ENCODE data around the gene EVC.
"Not testable (repeated sequence)": the region's sequence is repeated elsewhere in the genome, so short reads cannot be mapped to it uniquely, and the experiment has no call there.

Gene EVC

DNA sequence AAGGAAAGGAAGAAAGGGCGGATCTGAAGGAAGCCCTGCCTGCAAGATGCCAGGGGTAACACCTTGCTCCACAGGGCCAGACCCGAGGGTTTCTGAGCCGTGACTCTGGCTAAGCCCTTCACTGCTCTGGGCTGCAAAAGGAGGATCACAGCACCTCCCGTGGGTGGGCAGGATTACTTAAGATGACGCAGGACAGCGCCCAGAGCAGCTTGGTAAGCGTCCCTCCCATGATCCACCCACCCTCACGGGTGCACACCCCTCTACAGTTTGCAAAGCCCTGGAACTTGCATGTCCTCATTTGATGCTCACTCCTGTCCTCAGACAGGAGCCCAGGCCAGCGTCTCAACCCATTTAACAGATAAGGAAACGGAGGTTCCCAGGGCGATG lies 117.0 kb downstream of the EVC start:
- TF ChIP-seq, protein P1, sequence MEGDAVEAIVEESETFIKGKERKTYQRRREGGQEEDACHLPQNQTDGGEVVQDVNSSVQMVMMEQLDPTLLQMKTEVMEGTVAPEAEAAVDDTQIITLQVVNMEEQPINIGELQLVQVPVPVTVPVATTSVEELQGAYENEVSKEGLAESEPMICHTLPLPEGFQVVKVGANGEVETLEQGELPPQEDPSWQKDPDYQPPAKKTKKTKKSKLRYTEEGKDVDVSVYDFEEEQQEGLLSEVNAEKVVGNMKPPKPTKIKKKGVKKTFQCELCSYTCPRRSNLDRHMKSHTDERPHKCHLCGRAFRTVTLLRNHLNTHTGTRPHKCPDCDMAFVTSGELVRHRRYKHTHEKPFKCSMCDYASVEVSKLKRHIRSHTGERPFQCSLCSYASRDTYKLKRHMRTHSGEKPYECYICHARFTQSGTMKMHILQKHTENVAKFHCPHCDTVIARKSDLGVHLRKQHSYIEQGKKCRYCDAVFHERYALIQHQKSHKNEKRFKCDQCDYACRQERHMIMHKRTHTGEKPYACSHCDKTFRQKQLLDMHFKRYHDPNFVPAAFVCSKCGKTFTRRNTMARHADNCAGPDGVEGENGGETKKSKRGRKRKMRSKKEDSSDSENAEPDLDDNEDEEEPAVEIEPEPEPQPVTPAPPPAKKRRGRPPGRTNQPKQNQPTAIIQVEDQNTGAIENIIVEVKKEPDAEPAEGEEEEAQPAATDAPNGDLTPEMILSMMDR (IDR thresholded peaks at IDR 0.05; ENCODE audit: low read depth, low read length, missing control alignments) = no peak
- H3K4me3 ChIP-seq (ENCODE audit: low read depth, low read length) = no peak overlapping the region
- no peak for DNase-seq (ENCODE audit: low read depth)

DNA sequence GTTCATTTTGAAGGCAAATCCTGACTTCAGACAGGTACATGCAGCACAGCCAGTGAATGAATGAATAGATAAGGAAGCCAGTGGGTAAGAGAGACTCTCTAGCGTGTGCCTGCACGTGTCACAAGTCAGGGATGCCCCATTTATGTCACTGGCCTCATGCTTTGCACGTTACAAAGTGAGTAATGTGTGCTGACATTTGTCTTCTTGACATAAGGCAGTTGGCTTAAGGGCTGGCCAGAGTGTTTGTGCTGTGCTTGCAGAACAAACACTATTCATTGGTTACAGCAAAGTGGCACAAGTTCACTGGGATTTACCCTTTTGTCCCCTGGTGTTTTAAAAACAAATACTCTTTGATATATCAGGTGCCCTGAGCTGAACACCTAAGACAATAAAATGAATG lies 125.9 kb downstream of the EVC start:
- no peak overlapping the region for H3K4me3 ChIP-seq (ENCODE audit: low read depth, low read length)
- TF ChIP-seq, protein P1 (IDR thresholded peaks at IDR 0.05; ENCODE audit: low read depth, low read length, missing control alignments) = no peak
- no peak for DNase-seq (ENCODE audit: low read depth)

DNA sequence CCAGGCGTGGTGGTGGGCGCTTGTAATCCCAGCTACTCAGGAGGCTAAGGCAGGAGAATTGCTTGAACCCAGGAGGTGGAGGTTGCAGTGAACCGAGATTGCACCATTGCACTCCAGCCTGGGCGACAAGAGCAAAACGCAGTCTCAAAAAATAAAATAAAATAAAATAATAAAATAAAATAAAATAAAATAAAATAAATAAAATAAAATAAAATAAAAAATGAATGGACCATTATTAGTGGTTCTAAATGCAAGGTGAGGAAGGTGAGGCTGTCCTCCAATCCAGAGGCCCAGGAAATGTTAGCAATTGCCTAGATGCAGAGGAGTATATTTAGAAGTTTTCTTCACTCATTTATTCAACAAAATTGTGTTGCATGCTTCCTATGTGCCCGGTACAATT lies 126.5 kb downstream of the EVC start:
- not testable (repeated sequence) for H3K4me3 ChIP-seq (ENCODE audit: low read depth, low read length); DNase-seq (ENCODE audit: low read depth)

DNA sequence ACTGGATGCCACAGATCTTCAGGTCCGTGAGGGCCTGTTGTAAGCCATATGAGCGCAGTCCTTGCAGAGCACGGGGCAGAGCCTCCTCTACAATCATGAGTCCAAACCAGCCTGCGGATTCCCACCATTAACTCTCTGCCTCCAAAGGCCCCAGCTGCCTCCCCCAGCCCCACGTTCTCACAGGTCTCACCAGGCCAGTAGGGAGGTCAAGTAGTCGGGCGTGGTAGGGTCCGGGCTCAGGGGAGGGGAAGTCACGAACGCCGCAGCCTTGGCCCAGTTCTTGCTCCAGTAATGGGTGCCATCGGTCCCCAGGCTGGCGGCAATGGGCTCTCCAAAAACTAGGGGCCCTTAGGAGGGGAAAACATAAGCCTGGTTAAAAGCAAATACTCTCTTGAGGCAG lies 128.3 kb downstream of the EVC start:
- DNase-seq (ENCODE audit: low read depth) = no peak
- TF ChIP-seq, protein P1 (IDR thresholded peaks at IDR 0.05; ENCODE audit: low read depth, low read length, missing control alignments) = no peak
- no peak overlapping the region for H3K4me3 ChIP-seq (ENCODE audit: low read depth, low read length)

DNA sequence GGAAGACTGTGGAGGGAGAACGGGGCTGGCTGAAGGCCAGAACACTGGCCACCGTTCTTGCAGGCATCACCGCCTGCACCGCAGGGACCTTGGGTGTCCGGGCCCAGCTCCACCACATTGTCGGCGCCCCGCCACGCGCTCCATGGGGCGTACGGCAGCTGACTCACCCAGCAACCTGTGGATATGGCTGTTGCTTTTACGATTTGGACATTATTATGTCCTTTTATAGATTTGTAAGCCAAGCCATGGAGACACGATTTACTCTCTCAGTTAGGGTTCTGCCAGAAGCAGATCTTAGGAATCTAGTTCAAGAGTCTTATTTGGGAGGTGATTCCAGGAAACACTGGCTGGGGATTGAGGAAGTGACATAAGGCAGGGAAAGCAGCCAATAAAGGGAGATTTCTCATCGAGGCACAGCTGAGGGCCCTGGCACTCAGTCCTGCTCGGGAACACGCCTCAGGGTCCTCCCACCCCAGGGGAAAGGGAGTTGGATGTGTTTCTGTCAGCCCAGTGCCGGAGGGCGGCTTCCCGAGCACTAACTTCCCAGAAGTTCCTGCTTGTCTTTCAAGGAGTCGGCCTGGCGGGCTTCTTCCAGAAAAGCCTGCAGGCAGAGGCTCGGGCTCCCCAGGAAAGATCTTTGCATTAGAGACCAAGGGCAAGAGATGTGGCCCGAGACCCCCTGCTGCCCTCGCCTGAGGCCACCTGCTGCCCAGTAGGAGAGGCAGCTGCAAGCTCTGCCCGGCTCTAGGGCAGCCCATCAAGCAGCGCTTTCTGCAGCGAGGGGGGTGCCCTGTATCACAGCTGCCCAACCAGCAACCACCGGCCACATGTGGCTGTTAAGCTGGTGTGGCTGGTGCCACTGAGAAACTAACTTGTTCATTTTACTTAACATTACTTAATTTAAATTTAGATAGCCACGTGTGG lies 129.0 kb downstream of the EVC start:
- no peak overlapping the region for H3K4me3 ChIP-seq (ENCODE audit: low read depth, low read length)
- no peak for DNase-seq (ENCODE audit: low read depth)
- TF ChIP-seq, protein P1 (IDR thresholded peaks at IDR 0.05; ENCODE audit: low read depth, low read length, missing control alignments) = no peak

DNA sequence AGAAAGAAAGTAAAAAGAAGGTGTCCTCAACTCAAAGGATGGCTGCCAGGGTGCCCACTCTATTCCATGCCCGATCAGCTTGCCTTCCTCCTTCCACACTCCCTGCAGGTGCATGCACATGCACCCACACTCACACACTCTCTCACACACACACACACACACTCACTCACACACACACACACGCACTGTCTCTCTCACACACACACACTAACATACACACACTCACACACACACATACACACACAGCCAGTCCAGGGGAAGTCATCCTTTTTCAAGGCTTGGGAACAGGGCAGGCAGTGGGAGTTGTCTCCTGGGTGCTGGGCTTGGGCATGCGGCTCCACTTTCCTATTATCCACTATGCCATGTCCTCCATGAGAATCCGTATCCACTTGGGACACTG lies 131.5 kb downstream of the EVC start:
- DNase-seq (ENCODE audit: low read depth) = no peak
- no peak overlapping the region for H3K4me3 ChIP-seq (ENCODE audit: low read depth, low read length)
- TF ChIP-seq, protein P1 (IDR thresholded peaks at IDR 0.05; ENCODE audit: low read depth, low read length, missing control alignments) = no peak

DNA sequence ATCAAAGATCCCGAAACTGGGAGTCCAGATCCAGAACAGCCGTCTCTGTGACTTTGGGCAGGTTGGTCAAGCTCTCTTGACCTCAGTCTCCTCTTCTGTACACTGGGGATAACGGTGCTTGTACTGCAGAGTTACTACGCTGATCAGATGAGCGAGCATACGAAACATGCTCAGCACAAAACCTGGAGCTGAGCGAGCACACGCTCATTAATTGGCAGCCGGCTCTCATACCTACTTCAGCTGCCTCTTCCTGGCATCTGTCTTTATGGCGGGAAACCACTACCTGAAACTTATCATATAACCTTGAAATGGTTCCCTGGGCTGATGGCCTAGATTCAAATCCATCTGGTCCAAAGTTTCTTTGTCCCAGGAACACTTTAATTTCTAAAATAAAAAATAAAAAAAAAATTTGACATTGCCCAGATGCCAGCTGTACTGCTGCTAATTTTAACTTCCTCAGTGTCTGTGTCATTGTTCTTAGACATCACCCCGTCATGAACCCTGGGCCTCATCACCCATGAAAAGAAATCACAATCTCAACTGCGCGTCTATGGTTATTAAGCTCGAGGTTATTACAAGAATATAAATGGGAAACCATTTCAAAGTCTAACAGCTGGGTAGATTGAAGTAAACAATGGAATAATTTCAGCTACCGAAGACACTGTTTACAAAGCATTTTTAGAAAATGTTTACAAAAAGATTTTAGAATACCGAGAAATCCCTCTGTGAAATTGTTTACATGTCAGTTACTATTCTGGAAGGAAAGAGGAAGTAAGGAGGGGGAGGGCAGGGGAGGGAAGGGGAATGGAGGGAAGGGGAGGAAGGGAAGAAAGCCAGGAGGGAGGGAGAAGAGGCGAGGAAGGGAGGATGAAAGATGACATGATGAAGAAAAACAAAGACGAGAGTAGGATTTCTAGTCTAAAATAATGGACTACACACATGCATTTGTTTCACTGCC lies 132.9 kb downstream of the EVC start:
- TF ChIP-seq, protein P1 (IDR thresholded peaks at IDR 0.05; ENCODE audit: low read depth, low read length, missing control alignments) = no peak
- no peak overlapping the region for H3K4me3 ChIP-seq (ENCODE audit: low read depth, low read length)
- DNase-seq (ENCODE audit: low read depth) = no peak
